Vagina (tissue), 2 donors: ENCODE data around the gene PPP1R13B.

ENCODE experiments used
- POLR2A ChIP-seq, 2 donors: fragments of 450-650 bp; IDR thresholded peaks; one replicate each; pipeline ENCODE4 v1.6.1; 2017; ENCODE audit warnings: antibody characterized with exemption in 2 of 2, mild to moderate bottlenecking in 2 of 2, moderate library complexity in 2 of 2
- TF ChIP-seq, protein P1 (sequence below), 3 experiments: fragments of 450-650 bp in 2 of 3; fragments of 200-600 bp in 1 of 3; sonication (generic) in 1 of 3; IDR thresholded peaks; one replicate each; pipeline ENCODE4 v1.5.1; 2017 to 2019; ENCODE audit warnings: antibody characterized with exemption in 3 of 3, mild to moderate bottlenecking in 2 of 3, moderate library complexity in 2 of 3

GRCh38 chr14:103723748-103724081 lies 123.7 kb downstream of the PPP1R13B start:
- TF ChIP-seq POLR2A (IDR thresholded peaks at IDR 0.05), result no peak
- TF ChIP-seq, protein P1, sequence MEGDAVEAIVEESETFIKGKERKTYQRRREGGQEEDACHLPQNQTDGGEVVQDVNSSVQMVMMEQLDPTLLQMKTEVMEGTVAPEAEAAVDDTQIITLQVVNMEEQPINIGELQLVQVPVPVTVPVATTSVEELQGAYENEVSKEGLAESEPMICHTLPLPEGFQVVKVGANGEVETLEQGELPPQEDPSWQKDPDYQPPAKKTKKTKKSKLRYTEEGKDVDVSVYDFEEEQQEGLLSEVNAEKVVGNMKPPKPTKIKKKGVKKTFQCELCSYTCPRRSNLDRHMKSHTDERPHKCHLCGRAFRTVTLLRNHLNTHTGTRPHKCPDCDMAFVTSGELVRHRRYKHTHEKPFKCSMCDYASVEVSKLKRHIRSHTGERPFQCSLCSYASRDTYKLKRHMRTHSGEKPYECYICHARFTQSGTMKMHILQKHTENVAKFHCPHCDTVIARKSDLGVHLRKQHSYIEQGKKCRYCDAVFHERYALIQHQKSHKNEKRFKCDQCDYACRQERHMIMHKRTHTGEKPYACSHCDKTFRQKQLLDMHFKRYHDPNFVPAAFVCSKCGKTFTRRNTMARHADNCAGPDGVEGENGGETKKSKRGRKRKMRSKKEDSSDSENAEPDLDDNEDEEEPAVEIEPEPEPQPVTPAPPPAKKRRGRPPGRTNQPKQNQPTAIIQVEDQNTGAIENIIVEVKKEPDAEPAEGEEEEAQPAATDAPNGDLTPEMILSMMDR (IDR thresholded peaks at IDR 0.05), result no peak
